ENCODE results near the gene BAK1. TPM values are rescaled to one million over a fixed set of nuclear protein-coding genes. Genes with fewer than 3 reads are reported as not detected.
A peak's percentile ranks its signal among the peaks of the same experiment; 100 is the strongest.

Gene BAK1
- total RNA-seq, 1 donor, result 30.7 TPM

GRCh38 chr6:33607784-33608161 is 27.7 kb upstream of the BAK1 start:
- peak; percentile 15 for TF ChIP-seq CTCF (IDR thresholded peaks at IDR 0.05; ENCODE audit: insufficient read depth, low read depth, low read length)
- DNase-seq (ENCODE audit: low read depth), result no peak
- H3K4me3 ChIP-seq (ENCODE audit: low read depth, low read length), result no peak overlapping the region

- no peak for TF ChIP-seq CTCF (IDR thresholded peaks at IDR 0.05; ENCODE audit: insufficient read depth, low read depth, low read length)
- DNase-seq (ENCODE audit: low read depth), result no peak
- H3K4me3 ChIP-seq (ENCODE audit: low read depth, low read length), result no peak overlapping the region
Observed at GRCh38 chr6:33607126-33607783, 27.2 kb upstream of the BAK1 start.

- DNase-seq (ENCODE audit: low read depth), result no peak
- no peak for TF ChIP-seq CTCF (IDR thresholded peaks at IDR 0.05; ENCODE audit: insufficient read depth, low read depth, low read length)
- no peak overlapping the region for H3K4me3 ChIP-seq (ENCODE audit: low read depth, low read length)
Observed at GRCh38 chr6:33606642-33607041, 26.6 kb upstream of the BAK1 start.

GRCh38 chr6:33604941-33605854 is 25.1 kb upstream of the BAK1 start:
- TF ChIP-seq CTCF (IDR thresholded peaks at IDR 0.05; ENCODE audit: insufficient read depth, low read depth, low read length), result no peak
- H3K4me3 ChIP-seq (ENCODE audit: low read depth, low read length), result no peak overlapping the region
- no peak for DNase-seq (ENCODE audit: low read depth)

GRCh38 chr6:33602180-33602579 is 22.1 kb upstream of the BAK1 start:
- no peak overlapping the region for H3K4me3 ChIP-seq (ENCODE audit: low read depth, low read length)
- DNase-seq (ENCODE audit: low read depth), result no peak
- TF ChIP-seq CTCF (IDR thresholded peaks at IDR 0.05; ENCODE audit: insufficient read depth, low read depth, low read length), result no peak

GRCh38 chr6:33600761-33601160 is 20.7 kb upstream of the BAK1 start:
- DNase-seq (ENCODE audit: low read depth), result no peak
- no peak for TF ChIP-seq CTCF (IDR thresholded peaks at IDR 0.05; ENCODE audit: insufficient read depth, low read depth, low read length)
- H3K4me3 ChIP-seq (ENCODE audit: low read depth, low read length), result no peak overlapping the region
